Thoracic aorta (tissue), 2 donors: ENCODE results near the gene C11orf58. TPM values are rescaled to one million over a fixed set of nuclear protein-coding genes. Genes with fewer than 3 reads are reported as not detected.

Experiments used
- ATAC-seq: fragments of 150-250 bp; one replicate; pipeline ENCODE4 v1.8.0; 2017; ENCODE audit warnings: low read depth; ENCODE audit not compliant: insufficient number of reproducible peaks, low FRiP score
- DNase-seq: peaks from one replicate; pipeline ENCODE4 v3.0.0-alpha.2; 2020; ENCODE audit warnings: low spot score
- H3K27ac ChIP-seq, 2 donors: fragments of 200-600 bp; sonication (generic); 1 replicate in 1 of 2; 2 replicates in 1 of 2; pipeline ENCODE4 v1.5.1; 2016; ENCODE audit warnings: mild to moderate bottlenecking in 2 of 2, moderate library complexity in 2 of 2
- H3K27me3 ChIP-seq: fragments of 200-600 bp; sonication (generic); replicated peaks from 2 replicates; pipeline ENCODE4 v1.6.0; 2016; ENCODE audit warnings: mild to moderate bottlenecking; ENCODE audit not compliant: insufficient read depth
- H3K36me3 ChIP-seq: fragments of 200-600 bp; sonication (generic); one replicate; pipeline ENCODE4 v1.5.1; 2016
- H3K4me1 ChIP-seq, 2 donors: fragments of 200-600 bp; sonication (generic); 1 replicate in 1 of 2; 2 replicates in 1 of 2; pipeline versions ENCODE4 v1.5.1 to v1.6.0; 2016; ENCODE audit warnings: low read depth in 2 of 2, mild to moderate bottlenecking in 1 of 2; ENCODE audit not compliant: control insufficient read depth in 1 of 2
- H3K4me3 ChIP-seq: fragments of 200-600 bp; sonication (generic); 2 replicates; pipeline ENCODE4 v1.5.1; 2016; ENCODE audit warnings: mild to moderate bottlenecking
- H3K9me3 ChIP-seq: fragments of 200-600 bp; sonication (generic); 2 replicates; pipeline ENCODE4 v1.5.1; 2016
- CTCF ChIP-seq: fragments of 200-600 bp; sonication (generic); IDR thresholded peaks from one replicate; pipeline ENCODE4 v1.5.1; 2019; ENCODE audit warnings: antibody characterized with exemption
- total RNA-seq, 2 donors: library from RNA; depleted of rRNA; stranded (reverse); fragments of >200 nt; gene quantifications; one replicate each; pipeline versions ENCODE4 v1.1.0 to v1.2.3, GENCODE V29; 2016

Gene C11orf58
- total RNA-seq, 2 donors from 2014 or later = 104 to 161 TPM

- Histone ChIP-seq H3K4me1 (peaks cover 34 to 43% of the 10 kb centered on the region in 2 donors), H3K9me3 (no peaks in the 10 kb centered on the region), H3K27me3 (no peaks in the 10 kb centered on the region), H3K27ac (peak overlapping the region in 1 of 2 donors; percentile 44), H3K36me3 (no peaks in the 10 kb centered on the region), H3K4me3 (no peak overlapping the region)
- ATAC-seq (no peak), DNase-seq (no peak)
- TF ChIP-seq CTCF = no peak
Observed at GRCh38 chr11:16789063-16789420, 50.6 kb downstream of the C11orf58 start.

GRCh38 chr11:16789560-16790485 lies 51.4 kb downstream of the C11orf58 start:
- H3K4me3 ChIP-seq = no peak overlapping the region
- TF ChIP-seq CTCF = no peak
- no peak for DNase-seq
- H3K4me1 ChIP-seq = peaks cover 34 to 47% of the 10 kb centered on the region in 2 donors
- H3K36me3 ChIP-seq = no peaks in the 10 kb centered on the region
- H3K27me3 ChIP-seq = no peaks in the 10 kb centered on the region
- no peak for ATAC-seq
- no peaks in the 10 kb centered on the region for H3K9me3 ChIP-seq
- H3K27ac ChIP-seq = peak overlapping the region in 1 of 2 donors; percentile 44

- DNase-seq (no peak), ATAC-seq (no peak)
- Histone ChIP-seq H3K27me3 (no peaks in the 10 kb centered on the region), H3K9me3 (no peaks in the 10 kb centered on the region), H3K36me3 (no peaks in the 10 kb centered on the region), H3K27ac (peak overlapping the region; percentile 76 to 79), H3K4me3 (no peak overlapping the region), H3K4me1 (peaks cover 34 to 47% of the 10 kb centered on the region in 2 donors)
- TF ChIP-seq CTCF = no peak
Observed at GRCh38 chr11:16790486-16791190, 52.2 kb downstream of the C11orf58 start.

- Histone ChIP-seq H3K27ac (peak overlapping the region; percentile 76 to 79), H3K27me3 (no peaks in the 10 kb centered on the region), H3K36me3 (no peaks in the 10 kb centered on the region), H3K4me1 (peaks cover 34 to 47% of the 10 kb centered on the region in 2 donors), H3K9me3 (no peaks in the 10 kb centered on the region), H3K4me3 (peak overlapping the region; percentile 25)
- DNase-seq (peak; percentile 62), ATAC-seq (peak; percentile 76)
- TF ChIP-seq CTCF = no peak
Observed at GRCh38 chr11:16791191-16791961, 52.9 kb downstream of the C11orf58 start.

- Histone ChIP-seq H3K4me1 (peaks cover 34 to 47% of the 10 kb centered on the region in 2 donors), H3K4me3 (no peak overlapping the region), H3K9me3 (no peaks in the 10 kb centered on the region), H3K27me3 (no peaks in the 10 kb centered on the region), H3K27ac (peak overlapping the region; percentile 76 to 79), H3K36me3 (no peaks in the 10 kb centered on the region)
- no peak for TF ChIP-seq CTCF
- no peak for ATAC-seq
- DNase-seq = no peak
Observed at GRCh38 chr11:16792426-16792825, 54.0 kb downstream of the C11orf58 start.
